ENCODE measurements around the gene MMEL1.
"Not testable (repeated sequence)": the region's sequence is repeated elsewhere in the genome, so short reads cannot be mapped to it uniquely, and the experiment has no call there.

MMEL1 gene

DNA sequence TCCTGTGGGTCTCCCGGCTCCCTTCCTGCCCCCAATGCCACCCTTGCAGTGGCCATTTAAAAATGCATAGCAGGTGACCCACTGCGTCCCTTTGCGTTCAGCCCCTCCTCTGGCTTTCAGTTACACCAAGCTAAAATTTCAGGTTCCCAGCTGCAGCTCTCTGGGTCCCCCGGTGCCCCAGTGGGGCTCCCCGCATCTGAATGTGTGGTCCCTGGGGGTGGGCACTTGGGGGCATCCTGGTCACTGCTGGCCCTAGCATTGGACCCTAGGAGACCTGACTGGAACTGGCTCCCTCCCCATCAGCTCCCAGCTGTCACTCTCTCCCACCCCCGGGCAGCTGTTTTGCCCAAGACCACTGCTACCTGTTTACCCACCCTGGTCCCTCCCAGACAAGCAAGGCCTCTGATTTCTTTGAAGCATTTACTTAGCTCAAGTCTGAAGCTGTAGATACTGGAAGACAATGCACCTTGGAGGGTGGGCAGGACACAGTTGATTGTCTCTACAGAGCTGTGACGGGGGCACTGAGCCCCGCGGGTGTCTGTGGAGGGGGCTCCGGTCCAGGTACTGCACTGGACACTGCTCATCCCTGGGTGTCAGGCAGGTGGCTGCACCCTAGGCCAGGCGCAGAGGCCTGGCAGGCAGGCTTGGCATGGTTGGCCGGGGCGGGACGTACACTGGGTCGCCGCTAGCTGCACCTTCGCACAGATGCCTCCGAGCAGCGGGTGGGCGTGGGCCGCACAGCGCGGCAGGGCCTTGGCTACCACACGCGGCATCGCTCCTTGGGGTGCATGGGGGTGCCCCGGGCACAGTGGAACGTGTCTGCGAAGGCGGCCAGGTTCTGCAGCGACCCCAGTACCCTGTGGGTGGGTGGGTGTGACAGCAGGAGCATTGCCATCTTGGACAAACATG lies 42.3 kb downstream of the MMEL1 start:
- DNase-seq, result no peak

DNA sequence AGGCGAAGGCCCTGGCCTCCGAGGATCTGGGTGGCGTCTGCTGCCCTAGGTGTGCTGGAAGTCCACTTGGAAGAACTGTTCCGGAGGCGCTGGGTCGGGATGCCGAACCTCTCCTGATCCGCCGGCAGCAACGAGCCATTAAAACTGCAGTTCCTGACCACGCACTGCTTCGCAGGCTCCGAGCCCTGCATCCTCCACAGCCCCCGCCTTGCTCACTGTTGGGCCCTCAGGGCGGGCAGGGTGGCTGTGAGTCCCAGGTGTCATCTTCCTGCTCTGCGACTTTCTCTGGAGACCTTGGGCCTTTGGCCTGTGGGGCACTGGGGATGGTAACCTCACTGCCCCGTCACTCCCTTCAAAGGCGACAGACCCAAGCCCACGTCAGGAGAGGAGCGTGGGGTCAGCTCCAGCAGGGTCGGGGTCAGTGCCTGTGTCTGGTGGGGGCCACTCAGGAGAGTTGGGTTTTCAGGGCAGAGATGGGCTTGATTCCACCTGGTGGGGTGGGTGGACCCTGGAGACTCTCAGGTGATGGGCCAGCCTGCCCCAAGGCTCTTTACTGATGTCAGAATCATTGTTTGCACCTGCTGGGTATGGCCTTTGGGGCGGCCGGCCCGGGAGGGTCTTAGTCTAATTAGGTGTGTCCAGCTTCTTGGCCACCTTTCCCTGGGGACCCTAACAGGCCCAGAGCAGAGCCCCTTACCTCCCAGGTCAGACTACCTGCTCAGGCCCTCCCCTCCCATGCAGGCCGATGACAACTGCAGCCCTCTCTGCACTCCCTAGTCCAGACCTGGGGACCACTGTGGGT lies 43.2 kb downstream of the MMEL1 start:
- DNase-seq, result no peak

DNA sequence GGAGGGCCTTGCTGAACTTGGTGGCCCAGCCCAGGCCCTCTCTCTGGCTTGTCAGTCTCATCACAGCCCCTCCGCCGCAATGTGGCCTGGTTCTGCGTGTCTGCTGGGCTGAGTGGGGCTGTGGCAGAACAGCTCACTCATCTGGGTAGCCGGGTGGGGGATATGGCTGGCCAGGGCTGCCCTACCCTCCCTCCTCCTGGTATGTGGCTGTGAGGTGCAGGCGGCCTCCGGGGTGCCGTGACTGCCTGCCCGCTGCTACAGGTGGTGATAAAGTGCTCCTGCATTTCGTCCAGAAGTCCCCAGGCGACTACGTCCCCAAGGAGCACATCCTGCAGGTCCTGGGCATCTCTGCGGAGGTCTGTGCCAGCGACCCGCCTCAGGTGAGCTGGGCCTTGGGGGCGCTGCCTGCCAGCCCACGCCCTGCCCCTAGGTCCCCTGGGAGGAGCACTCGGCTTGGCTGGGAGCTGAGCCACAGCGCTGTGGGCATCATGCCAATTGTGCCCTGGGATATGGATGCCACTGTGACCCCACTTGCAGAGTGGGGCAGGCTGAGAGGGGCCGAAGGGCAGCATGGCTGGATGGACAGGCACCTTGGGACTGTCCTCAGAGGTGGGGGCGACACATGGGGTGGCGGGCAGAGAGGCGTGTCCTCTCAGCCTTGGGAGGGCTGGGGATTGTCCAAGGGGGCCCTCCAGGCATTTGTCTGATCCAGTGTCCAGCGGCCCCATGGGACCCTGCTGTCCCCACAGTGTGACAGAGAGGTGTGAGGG lies 44.0 kb downstream of the MMEL1 start:
- no peak for DNase-seq

GRCh38 chr1:2587860-2588571 lies 44.8 kb downstream of the MMEL1 start:
- DNase-seq, result no peak

GRCh38 chr1:2587071-2587859 lies 45.6 kb downstream of the MMEL1 start:
- DNase-seq, result peak; percentile 53

DNA sequence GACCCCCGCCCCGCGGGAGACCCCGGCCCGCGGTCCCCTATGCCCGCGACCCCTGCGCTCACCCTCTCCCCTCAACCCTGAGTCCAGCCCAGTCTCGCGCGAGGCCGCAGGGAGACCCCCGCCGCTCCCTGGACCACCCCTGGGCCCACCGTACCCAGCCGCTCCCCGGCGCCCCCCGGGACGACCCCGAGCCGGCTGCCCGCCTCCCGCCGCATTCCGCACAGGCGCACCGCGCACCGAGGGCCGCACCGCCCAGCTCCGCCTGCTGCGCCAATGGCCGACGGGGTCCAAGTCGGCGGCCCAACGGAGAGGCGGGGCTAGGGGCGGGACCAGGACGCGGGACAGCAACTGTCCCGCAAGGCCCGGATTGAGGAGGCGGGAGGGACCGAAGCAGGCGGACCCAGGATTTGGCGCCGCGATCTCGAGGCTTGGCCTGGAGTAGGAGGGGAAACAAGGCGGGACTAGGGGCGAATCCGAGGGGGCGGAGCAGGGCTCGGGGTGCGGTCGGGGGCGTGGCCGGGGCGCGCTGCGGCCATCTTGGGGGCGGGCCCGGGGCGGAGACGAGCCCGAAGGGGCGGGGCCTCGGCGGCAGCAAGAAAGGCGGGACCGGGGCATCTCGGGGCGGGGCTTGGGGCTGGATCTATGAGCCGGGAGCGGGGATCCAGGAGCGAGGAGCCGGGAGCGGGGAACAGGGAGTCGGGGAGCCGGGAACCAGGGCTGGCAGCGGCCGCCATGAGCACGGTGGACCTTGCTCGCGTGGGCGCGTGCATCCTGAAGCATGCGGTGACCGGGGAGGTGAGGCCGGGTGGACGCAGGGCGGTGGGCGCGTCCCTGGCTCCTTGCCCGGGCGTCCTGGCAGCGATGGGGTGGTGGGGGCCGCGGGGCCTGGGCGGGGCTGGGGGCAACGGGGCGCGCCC lies 46.4 kb downstream of the MMEL1 start, which contains the start of gene PRXL2B:
Gene PRXL2B, plus strand, starts transcription at position 624 of the 917 bp plus-strand sequence. Its CDS starts 109 bp downstream, at position 733.
- DNase-seq, result peak; percentile 96

DNA sequence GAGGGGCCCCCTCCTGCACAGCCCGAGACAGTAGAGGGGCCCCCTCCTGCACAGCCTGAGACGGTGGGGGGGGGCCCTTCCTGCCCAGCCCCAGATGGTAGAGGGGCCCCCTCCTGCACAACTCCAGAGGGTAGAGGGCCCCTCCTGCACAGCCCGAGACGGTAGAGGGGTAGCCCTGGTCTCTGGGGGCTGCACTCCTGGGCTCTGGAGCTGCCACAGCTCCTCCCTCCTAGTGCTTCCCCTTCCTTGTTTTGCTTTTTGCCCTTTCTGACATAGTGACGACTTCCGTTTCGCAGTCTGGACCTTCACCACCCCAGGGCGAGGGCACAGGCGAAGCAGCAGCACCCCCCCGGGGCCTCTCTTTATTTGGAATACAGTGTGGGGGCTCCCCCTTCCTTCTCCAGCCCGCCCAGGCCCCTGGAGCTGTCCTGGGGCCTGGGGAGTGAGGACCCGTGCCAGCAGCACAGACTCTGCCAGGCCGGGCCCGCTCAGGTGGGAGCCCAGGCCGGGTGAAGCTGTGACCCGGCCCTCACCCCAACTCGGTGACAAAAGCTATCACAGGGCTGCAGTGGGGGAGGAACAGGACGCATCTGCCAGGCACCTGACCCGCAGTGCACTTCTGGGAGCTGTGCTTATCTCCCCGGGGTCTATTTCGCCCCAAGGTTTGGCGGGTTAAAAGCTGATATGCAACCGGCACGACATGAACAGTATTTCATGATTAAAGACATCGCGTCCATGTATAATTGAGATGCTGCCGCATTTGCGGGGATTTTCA lies 47.3 kb downstream of the MMEL1 start:
- DNase-seq, result peak; percentile 33

DNA sequence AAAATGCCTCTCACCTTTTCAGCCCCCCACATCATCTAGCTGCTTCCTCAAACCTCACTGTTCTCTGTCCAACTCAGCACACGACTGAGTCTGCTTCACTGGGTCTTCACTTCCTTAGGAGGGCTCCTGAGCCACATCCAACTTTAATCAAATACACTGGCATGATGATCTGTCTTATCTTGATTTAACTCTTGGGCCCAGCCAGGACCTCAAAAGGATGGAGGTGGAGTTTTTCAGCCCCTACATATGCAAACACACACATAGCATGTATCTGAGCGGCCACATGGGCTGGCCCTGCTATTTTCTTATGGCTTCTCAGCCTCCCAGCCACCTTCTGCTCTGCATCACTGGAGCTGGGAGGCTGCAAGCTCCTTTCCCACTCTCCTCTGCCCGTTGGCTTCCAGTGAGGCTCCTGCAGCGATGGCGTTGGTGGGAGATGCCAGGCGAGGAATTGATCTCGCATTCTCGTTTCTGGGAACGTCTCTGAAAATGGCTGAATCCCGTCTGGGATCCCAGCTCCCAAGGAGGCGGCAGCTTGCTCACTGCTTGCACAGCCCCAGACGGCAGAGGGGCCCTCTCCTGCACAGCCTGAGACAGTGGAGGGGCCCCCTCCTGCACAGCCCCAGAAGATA lies 48.0 kb downstream of the MMEL1 start:
- DNase-seq, result no peak

GRCh38 chr1:2583871-2584351 lies 48.9 kb downstream of the MMEL1 start:
- DNase-seq, result peak; percentile 77

DNA sequence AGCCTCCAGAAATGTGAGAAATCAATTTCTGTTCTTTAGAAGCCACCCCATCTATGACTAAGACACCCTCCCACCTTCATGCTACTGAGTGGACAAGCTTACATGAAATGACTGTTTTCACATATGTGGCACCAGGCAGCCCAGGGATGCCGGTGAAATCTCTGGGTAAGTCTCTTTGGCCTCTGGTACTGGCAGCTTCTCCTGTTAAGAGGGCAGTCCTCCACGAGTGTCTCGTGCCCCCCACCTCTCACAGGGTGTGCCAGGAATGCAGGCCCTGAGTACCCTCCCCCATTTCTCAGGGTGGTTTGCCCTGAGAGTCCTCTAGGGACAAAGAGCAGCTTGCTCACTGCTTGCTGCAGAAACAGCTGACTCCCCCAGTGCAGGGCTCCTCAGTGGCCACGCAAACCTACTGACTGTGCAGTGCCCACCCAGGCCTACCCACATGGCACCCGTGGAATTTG lies 49.5 kb downstream of the MMEL1 start:
- DNase-seq, result no peak

DNA sequence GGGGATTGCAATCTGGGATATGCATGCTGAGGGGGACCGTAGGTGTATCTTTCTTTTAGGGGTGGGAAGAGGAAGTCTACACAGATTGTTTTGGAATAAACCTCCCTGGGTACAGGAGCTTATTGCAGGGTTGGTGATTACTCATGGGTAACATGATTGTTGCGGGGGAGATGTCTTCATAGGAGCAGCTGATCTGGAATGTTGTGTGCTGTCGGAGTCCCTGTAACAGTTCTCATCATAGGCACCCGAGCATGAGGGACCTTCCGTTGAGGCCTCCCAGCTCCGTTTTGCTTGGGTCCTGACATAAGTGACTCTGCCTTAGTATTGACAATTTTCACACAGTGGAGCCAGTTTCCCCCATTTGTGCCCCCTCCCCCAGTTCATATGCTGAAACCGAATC lies 50.4 kb downstream of the MMEL1 start:
- no peak for DNase-seq

- no peak for DNase-seq
Measured at GRCh38 chr1:2580691-2581090, 52.1 kb downstream of the MMEL1 start.

- DNase-seq, result no peak
Measured at GRCh38 chr1:2578758-2579118, 54.1 kb downstream of the MMEL1 start.

GRCh38 chr1:2577565-2578075 lies 55.2 kb downstream of the MMEL1 start:
- not testable (repeated sequence) for DNase-seq

DNA sequence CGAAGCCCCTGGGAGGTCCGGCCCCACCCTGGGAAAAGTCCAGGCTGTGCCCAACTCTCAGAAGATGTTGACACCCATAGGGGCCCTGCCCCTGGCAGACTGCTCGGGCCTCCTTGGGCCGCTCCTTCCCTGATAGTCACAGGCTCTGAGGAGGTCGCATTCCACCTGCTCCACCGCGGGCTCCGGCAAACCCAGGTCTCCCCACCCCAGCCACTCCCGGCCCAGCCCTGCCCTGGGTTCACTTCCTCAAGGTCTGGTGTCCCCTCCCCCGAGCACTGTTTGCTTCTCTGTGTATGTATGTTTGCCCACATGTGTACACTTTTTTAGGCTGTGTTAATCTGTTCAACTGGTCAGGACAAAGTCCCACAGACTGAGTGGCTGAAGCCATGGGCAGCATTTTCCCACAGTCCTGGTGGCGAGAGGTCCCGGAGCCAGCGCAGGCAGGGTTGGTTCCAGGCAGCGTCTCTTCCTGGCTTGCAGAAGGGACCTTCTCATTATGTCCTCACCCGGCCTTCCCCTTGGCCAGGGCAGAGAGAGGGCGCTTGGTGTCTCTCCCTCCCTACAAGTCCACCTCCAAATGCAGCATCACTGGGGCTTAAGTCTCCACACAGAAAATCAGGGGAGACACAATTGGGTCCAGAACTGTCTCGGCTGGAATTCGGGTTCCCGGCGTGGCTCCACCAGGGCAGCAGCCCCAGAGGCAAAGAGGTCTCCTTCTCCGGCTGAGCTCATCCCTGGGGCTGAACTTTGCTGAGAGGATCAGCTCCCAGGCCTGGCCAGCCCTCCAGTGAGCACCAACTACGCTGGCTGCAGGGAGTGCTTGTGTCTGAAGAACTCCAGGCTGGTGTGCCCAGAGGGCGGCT lies 56.8 kb downstream of the MMEL1 start:
- DNase-seq, result no peak

GRCh38 chr1:2574350-2574749 lies 58.5 kb downstream of the MMEL1 start:
- no peak for DNase-seq

DNA sequence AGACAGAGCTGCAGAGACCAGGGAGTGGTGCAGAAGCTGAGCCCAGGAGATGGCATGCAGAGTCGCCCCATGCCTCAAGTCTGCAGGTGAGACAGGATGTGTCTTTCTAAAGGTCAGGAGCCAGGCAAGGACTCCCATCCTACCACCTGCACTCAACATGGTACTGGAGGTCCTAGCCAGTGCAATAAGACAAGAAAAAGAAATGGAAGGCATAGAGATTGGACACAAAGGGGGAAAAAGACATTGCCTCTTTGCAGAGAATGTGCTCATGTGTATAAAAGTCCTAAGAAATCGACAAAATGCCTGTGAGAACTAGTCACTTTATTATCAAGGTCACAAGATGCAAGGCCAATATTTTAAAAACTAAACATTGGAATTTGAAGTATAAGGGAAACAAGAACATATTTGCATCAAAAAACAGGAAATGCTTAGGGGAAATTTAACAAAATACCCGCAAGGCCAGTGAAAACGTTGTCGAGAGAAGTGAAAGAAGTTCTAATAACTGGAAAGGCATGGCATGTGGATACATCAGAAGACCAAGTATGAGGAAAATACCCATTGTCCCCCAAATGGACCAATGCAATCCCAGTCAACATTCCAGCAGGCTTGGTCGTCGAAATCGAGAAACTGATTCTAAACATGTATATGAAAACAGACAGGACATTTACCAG lies 59.4 kb downstream of the MMEL1 start:
- DNase-seq, result no peak
